Karpas-422 (cell line): ENCODE results near the gene UFL1. TPM values are rescaled to one million over a fixed set of nuclear protein-coding genes. Genes with fewer than 3 reads are reported as not detected.

Experiments used
- DNase-seq: peaks from one replicate; pipeline ENCODE4 v3.0.0-alpha.2; 2015
- H2AFZ ChIP-seq: fragments of 200-600 bp; sonication (generic); 2 replicates; pipeline ENCODE4 v1.6.1; 2014; ENCODE audit warnings: antibody characterized with exemption, low read length, mixed read lengths
- H3K27ac ChIP-seq: fragments of 200-600 bp; sonication (generic); 2 replicates; pipeline ENCODE4 v1.5.1; 2014; ENCODE audit warnings: mild to moderate bottlenecking, low read length, moderate library complexity
- H3K27me3 ChIP-seq: fragments of 200-600 bp; sonication (generic); 2 replicates; pipeline ENCODE4 v1.6.1; 2014; ENCODE audit warnings: low read length, mixed read lengths
- H3K36me3 ChIP-seq: fragments of 200-600 bp; sonication (generic); 2 replicates; pipeline ENCODE4 v1.6.1; 2014; ENCODE audit warnings: low read length, mixed read lengths; ENCODE audit not compliant: insufficient read depth
- H3K4me1 ChIP-seq: fragments of 200-600 bp; sonication (generic); 2 replicates; pipeline ENCODE4 v1.6.1; 2014; ENCODE audit warnings: mild to moderate bottlenecking, low read length, mixed read lengths
- H3K4me2 ChIP-seq: fragments of 200-600 bp; sonication (generic); 2 replicates; pipeline ENCODE4 v1.6.1; 2014; ENCODE audit warnings: low read length, low read depth, mild to moderate bottlenecking; ENCODE audit not compliant: poor library complexity, severe bottlenecking
- H3K4me3 ChIP-seq: fragments of 200-600 bp; sonication (generic); 2 replicates; pipeline ENCODE4 v1.5.1; 2014; ENCODE audit warnings: mild to moderate bottlenecking, antibody characterized with exemption, low read length, mixed read lengths
- H3K79me2 ChIP-seq: fragments of 200-600 bp; sonication (generic); 2 replicates; pipeline ENCODE4 v1.6.1; 2014; ENCODE audit warnings: mild to moderate bottlenecking, low read length, mixed read lengths
- H3K9ac ChIP-seq: fragments of 200-600 bp; sonication (generic); 2 replicates; pipeline ENCODE4 v1.6.0; 2014; ENCODE audit warnings: low read length
- H3K9me2 ChIP-seq: fragments of 200-600 bp; sonication (generic), shearing (Covaris generic); replicated peaks from 2 replicates; pipeline ENCODE4 v1.6.0; 2014; ENCODE audit warnings: mild to moderate bottlenecking, low read length, moderate library complexity; ENCODE audit not compliant: insufficient read depth
- H3K9me3 ChIP-seq: fragments of 300-700, 200-600 bp; sonication (generic); 2 replicates; pipeline ENCODE4 v1.6.1; 2014; ENCODE audit warnings: low read length, mixed read lengths
- H4K20me1 ChIP-seq: fragments of 200-600 bp; sonication (generic); 2 replicates; pipeline ENCODE4 v1.6.1; 2014; ENCODE audit warnings: mild to moderate bottlenecking, antibody characterized with exemption, low read length, low read depth; ENCODE audit not compliant: insufficient read depth
- total RNA-seq: library from RNA; depleted of rRNA; stranded (reverse); fragments of >200 nt; shearing (Covaris generic); gene quantifications from 2 replicates; pipeline ENCODE4 v1.2.3, GENCODE V29; 2014; ENCODE audit warnings: low replicate concordance

Gene UFL1
- total RNA-seq, 1 experiment from 2014 or later: 45.8 TPM

DNA sequence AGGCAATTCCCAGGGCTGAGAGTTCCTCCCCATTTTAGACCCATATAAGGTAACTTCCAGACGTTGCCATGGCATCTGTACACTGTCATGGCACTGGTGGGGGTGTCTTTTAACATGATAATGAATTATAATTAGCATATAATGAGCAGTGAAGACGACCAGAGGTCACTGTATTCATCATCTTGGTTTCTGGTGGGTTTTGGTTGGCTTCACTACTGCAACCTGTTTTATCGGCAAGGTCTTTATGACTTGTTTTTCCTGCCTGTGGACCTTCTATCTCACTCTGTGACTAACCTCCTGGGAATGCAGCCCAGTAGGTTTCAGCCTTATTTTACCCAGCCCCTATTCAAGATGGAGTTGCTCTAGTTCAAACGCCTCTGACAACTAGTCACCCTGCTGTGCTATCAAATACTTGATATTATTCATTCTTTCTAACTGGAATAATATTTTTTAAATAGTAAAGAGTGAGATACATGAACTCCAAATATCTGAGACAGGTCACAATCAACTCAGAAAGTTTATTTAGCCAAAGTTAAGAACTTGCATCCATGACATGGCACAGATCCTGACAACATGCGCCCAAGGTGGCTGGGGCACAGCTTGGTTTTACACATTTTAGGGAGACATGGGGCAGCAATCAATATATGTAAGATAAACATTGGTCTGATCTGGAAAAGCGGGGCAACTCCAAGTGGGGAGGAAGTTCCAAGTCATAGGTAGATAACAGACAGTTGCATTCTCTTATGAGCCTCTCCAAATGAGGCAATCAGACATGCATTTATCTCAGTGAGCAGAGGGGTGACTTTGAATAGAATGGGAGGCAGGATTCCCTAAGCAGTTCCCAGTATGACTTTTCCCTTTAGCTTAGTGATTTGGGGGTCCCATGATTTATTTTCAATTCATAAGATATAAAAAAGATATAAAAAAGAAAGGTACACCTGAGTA is 1.2 kb upstream of the UFL1 start:
- Histone ChIP-seq H2AFZ (no peak overlapping the region), H3K4me2 (peak overlapping the region; percentile 92)

DNA sequence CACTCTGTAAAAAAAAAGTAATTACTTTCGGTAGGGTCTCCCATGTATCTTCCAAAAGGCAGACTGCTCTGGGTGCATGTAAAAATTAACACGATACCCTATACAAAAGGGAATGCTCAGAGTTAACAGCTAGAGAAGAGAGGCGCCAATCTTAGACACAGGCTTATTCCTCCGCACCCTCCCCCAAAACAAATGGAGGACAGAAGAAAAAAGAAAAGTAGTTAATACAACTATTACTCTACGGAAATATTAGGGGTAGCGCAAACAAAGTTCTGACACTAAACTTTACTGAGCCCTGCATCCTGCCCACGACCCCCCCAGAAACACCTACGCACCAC is 331 bp upstream of the UFL1 start:
- Histone ChIP-seq H3K36me3 (peaks cover 27% of the 10 kb centered on the region; the same call in 1 of the 2 replicates), H3K4me3 (peak overlapping the region; percentile 99), H3K27ac (no peak overlapping the region), H3K27me3 (no peaks in the 10 kb centered on the region), H3K4me2 (peak overlapping the region; percentile 92), H3K9me3 (no peaks in the 10 kb centered on the region), H3K9me2 (no peaks in the 10 kb centered on the region), H3K4me1 (peaks cover 26% of the 10 kb centered on the region), H2AFZ (peak overlapping the region; percentile 54), H4K20me1 (no peaks in the 10 kb centered on the region), H3K79me2 (peaks cover 36% of the 10 kb centered on the region), H3K9ac (peak overlapping the region; percentile 96)
- no peak for DNase-seq

More for the DNA sequence above, 1.2 kb upstream of the UFL1 start:
- H3K9me2 ChIP-seq: no peaks in the 10 kb centered on the region
- peak overlapping the region; percentile 99 for H3K4me3 ChIP-seq
- H3K79me2 ChIP-seq: peaks cover 36% of the 10 kb centered on the region
- H3K9ac ChIP-seq: peak overlapping the region; percentile 96
- H3K27ac ChIP-seq: no peak overlapping the region
- peaks cover 21% of the 10 kb centered on the region; the same call in 1 of the 2 replicates for H3K36me3 ChIP-seq
- DNase-seq: no peak
- peaks cover 25% of the 10 kb centered on the region for H3K4me1 ChIP-seq
- no peaks in the 10 kb centered on the region for H4K20me1 ChIP-seq
- H3K9me3 ChIP-seq: no peaks in the 10 kb centered on the region
- H3K27me3 ChIP-seq: no peaks in the 10 kb centered on the region

DNA sequence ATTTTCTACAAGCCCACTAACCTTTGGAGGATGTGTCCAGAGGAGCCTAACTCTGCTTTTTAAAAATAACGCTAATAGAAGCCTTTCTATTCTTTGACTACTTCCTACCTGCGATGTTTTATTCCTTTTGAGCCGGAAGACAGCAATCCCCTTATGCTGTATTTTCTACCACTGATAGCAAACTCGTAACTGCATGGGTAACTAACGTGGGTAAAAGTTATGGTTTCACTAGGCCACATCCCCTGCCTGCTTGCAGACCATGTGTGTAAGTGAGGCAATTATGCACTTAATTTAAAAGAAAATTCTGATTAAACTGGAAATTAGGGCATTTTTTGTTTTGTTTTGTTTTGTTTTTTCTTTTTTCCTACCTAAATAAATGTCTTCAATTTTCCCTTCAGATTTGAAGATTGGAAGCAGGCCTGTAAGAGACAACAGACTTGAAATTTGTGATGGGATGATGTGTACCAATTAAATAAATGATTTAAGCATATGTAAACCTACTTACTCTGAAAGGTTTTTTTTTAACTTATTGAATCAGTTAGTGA is 931 bp downstream of the UFL1 start:
- H3K36me3 ChIP-seq: peaks cover 37% of the 10 kb centered on the region; the same call in 1 of the 2 replicates
- peak; percentile 66 for DNase-seq
- no peaks in the 10 kb centered on the region for H3K9me3 ChIP-seq
- H3K4me2 ChIP-seq: peak overlapping the region; percentile 79
- H4K20me1 ChIP-seq: no peaks in the 10 kb centered on the region
- H3K27ac ChIP-seq: peak overlapping the region; percentile 82
- peak overlapping the region; percentile 99 for H3K4me3 ChIP-seq
- no peaks in the 10 kb centered on the region for H3K27me3 ChIP-seq
- peaks cover 36% of the 10 kb centered on the region for H3K79me2 ChIP-seq
- H3K9ac ChIP-seq: peak overlapping the region; percentile 96
- 0 out of 2 replicates have a peak overlapping the region, but pooled peaks have one; percentile 12 for H2AFZ ChIP-seq
- peaks cover 35% of the 10 kb centered on the region for H3K4me1 ChIP-seq
- no peaks in the 10 kb centered on the region for H3K9me2 ChIP-seq

DNA sequence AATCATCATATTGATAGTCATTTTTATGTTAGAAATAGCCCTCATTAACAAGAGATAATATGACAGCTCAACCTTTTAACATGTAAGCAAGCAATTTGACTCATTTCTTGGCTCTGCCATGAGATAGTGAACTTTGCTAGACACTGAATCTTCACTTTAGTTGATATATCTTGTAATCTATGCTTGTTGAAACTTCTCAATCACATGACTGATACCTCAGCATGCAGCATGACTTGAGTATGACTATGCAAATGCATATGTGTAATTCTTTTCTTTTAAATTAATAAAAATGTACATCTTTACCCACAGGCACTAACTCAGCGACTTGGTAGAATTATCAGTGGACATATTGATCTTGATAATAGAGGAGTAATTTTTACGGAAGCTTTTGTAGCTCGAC is 6.6 kb downstream of the UFL1 start:
- Histone ChIP-seq H3K27me3 (no peaks in the 10 kb centered on the region), H4K20me1 (no peaks in the 10 kb centered on the region), H3K9ac (no peak overlapping the region), H3K27ac (no peak overlapping the region), H3K36me3 (peaks cover 84% of the 10 kb centered on the region; the same call in 1 of the 2 replicates), H3K4me2 (no peak overlapping the region), H3K4me1 (peaks cover 51% of the 10 kb centered on the region), H3K9me3 (no peaks in the 10 kb centered on the region), H3K79me2 (peaks cover 22% of the 10 kb centered on the region), H3K4me3 (no peak overlapping the region), H2AFZ (no peak overlapping the region), H3K9me2 (no peaks in the 10 kb centered on the region)
- DNase-seq: no peak

DNA sequence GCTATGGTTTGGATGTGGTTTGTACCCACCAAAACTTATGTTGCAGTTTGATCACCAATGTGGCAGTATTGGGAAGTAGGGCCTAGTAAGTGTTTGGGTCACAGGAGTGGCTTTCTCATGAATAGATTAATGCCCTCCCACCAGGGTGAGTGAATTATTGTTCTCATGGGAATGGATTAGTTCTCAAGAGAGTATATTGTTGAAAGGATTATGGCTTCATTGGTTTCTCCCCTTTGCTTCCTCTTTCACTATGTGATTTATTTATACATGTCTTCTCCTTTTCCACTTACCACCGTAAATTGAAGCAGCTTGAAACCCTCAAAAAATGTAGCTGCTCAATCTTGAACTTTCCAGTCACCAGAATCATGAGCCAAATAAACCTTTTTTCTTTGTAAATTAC is 10.8 kb downstream of the UFL1 start:
- Histone ChIP-seq H3K27me3 (no peaks in the 10 kb centered on the region), H3K4me2 (peak overlapping the region; percentile 54), H4K20me1 (no peaks in the 10 kb centered on the region), H2AFZ (no peak overlapping the region), H3K9me2 (no peaks in the 10 kb centered on the region), H3K9ac (no peak overlapping the region), H3K4me3 (peak overlapping the region; percentile 27; the same call in 1 of the 2 replicates), H3K79me2 (peaks cover 20% of the 10 kb centered on the region), H3K4me1 (peaks cover 38% of the 10 kb centered on the region), H3K9me3 (no peaks in the 10 kb centered on the region), H3K27ac (peak overlapping the region; percentile 82), H3K36me3 (peaks cover 67% of the 10 kb centered on the region; the same call in 1 of the 2 replicates)
- peak; percentile 94 for DNase-seq

DNA sequence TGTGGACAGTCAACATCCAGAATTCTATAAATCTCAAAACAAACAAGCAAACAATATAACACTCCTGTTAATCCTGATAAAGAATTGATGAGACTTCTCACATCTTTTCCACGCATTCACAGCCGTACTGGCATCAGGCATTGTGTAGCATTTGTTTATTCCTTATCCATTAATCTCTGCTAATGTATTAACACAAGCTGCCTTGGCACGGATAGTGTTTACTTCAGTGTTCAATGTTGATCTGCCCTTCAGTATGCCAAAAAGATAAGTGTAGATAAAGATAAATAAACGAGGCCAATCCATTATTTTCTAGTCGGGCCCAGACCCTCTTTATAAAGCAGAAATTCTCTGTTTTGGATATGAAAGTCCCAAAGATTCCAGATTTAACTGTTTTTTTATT is 16.1 kb downstream of the UFL1 start:
- H3K4me1 ChIP-seq: peaks cover 32% of the 10 kb centered on the region
- no peak overlapping the region for H3K4me2 ChIP-seq
- H3K9me3 ChIP-seq: no peaks in the 10 kb centered on the region
- H2AFZ ChIP-seq: no peak overlapping the region
- H3K9ac ChIP-seq: no peak overlapping the region
- H3K27me3 ChIP-seq: no peaks in the 10 kb centered on the region
- peaks cover 61% of the 10 kb centered on the region for H3K36me3 ChIP-seq
- no peak overlapping the region for H3K4me3 ChIP-seq
- no peaks in the 10 kb centered on the region for H3K9me2 ChIP-seq
- DNase-seq: no peak
- peaks cover 15% of the 10 kb centered on the region for H3K79me2 ChIP-seq
- no peak overlapping the region for H3K27ac ChIP-seq
- H4K20me1 ChIP-seq: no peaks in the 10 kb centered on the region

DNA sequence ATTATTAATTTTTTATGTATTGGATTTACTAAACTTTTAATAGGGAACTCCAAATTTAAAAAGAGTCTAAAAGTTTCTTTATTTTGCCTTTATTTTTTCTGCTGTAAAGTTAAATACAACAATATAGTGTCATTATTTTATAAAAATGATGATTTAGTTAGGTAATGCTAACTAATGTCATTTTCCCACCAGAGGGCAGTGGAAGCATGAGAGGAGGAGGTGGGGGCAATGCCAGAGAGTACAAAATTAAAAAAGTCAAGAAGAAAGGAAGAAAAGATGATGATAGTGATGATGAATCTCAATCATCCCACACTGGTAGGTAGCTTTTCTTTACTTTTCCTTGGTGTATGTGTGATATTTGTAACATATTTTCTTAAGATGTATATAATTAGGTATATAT is 21.1 kb downstream of the UFL1 start:
- Histone ChIP-seq H3K27ac (no peak overlapping the region), H2AFZ (no peak overlapping the region), H3K27me3 (no peaks in the 10 kb centered on the region), H3K4me3 (no peak overlapping the region), H3K36me3 (peaks cover 72% of the 10 kb centered on the region), H3K9me2 (no peaks in the 10 kb centered on the region), H3K4me2 (no peak overlapping the region), H3K4me1 (peaks cover 20% of the 10 kb centered on the region), H3K9ac (no peak overlapping the region), H3K79me2 (no peaks in the 10 kb centered on the region), H4K20me1 (no peaks in the 10 kb centered on the region), H3K9me3 (no peaks in the 10 kb centered on the region)
- DNase-seq: peak; percentile 73

DNA sequence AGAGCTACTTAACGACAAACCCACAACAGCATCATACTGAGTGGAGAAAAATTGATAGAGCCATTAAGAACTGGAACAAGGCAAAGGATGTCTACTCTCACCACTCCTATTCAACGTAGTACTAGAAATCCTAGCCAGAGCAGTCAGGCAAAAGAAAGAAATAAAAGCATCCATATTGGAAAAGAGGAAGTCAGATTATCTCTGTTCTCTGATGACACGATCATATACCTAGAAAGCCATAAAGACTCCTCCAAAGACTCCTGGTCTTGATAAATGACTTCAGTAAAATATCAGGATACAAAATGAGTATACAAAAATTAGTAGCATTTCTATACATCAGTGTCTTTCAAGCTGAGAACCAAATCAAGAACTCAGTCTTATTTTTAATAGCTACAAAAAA is 24.3 kb downstream of the UFL1 start:
- Histone ChIP-seq H4K20me1 (no peaks in the 10 kb centered on the region), H3K9ac (no peak overlapping the region), H3K27ac (no peak overlapping the region), H3K4me3 (no peak overlapping the region), H3K36me3 (peaks cover 51% of the 10 kb centered on the region; the same call in 1 of the 2 replicates), H3K4me1 (no peaks in the 10 kb centered on the region), H3K9me3 (no peaks in the 10 kb centered on the region), H2AFZ (no peak overlapping the region), H3K27me3 (no peaks in the 10 kb centered on the region), H3K4me2 (no peak overlapping the region), H3K9me2 (no peaks in the 10 kb centered on the region), H3K79me2 (no peaks in the 10 kb centered on the region)
- no peak for DNase-seq
